Neutrophil (primary cell): ENCODE data around the gene CSTA.
"Not testable (repeated sequence)": the region's sequence is repeated elsewhere in the genome, so short reads cannot be mapped to it uniquely, and the experiment has no call there.

Experiments used
- H3K27ac ChIP-seq: fragments of 200-600 bp; sonication (generic); 2 replicates; pipeline ENCODE4 v1.5.1; 2016; ENCODE audit warnings: mild to moderate bottlenecking, moderate library complexity
- H3K27me3 ChIP-seq: fragments of 200-600 bp; sonication (generic); 2 replicates; pipeline ENCODE4 v1.6.0; 2016; ENCODE audit warnings: mild to moderate bottlenecking
- H3K36me3 ChIP-seq: fragments of 200-600 bp; sonication (generic); 2 replicates; pipeline ENCODE4 v1.5.1; 2017
- H3K4me1 ChIP-seq, 2 experiments: fragments of 200-600 bp in 1 of 2; sonication (generic) in 1 of 2; 1 replicate in 1 of 2; 2 replicates in 1 of 2; pipeline versions ENCODE4 v1.5.1 to v1.6.1; 2013 to 2016; ENCODE audit warnings: low read depth in 1 of 2, low read length in 1 of 2, mild to moderate bottlenecking in 1 of 2, moderate library complexity in 1 of 2; ENCODE audit not compliant: control insufficient read depth in 1 of 2, insufficient read depth in 1 of 2
- H3K4me3 ChIP-seq, 2 experiments: fragments of 200-600 bp in 1 of 2; sonication (generic) in 1 of 2; 1 replicate in 1 of 2; 2 replicates in 1 of 2; pipeline ENCODE4 v1.5.1; 2013 to 2016; ENCODE audit warnings: low read depth in 1 of 2, low read length in 1 of 2, mild to moderate bottlenecking in 1 of 2, moderate library complexity in 1 of 2
- H3K9me3 ChIP-seq: fragments of 200-600 bp; sonication (generic); 2 replicates; pipeline ENCODE4 v1.5.1; 2016
- TF ChIP-seq, protein P1 (sequence below): fragments of 200-600 bp; sonication (generic); IDR thresholded peaks from 2 replicates; pipeline ENCODE4 v1.5.1; 2016; ENCODE audit warnings: antibody characterized with exemption

The CSTA gene

DNA sequence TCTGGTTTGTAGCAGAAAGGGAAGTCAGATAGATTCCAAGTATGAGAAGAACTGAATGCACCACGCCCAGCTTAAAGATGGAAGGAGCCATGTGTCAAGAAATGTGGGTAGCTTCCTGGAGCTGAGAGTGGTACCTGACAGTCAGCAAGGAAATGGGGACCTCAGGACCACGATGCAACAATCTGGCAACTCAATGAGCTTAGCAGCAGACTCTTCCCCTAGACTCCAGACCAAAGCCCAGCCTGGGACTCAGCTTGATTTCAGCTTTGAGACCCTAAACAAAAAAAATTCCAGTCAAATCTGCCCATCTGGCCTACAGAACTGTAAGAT lies 33.6 kb downstream of the CSTA start:
- Histone ChIP-seq H3K4me1 (peaks cover 10 to 16% of the 10 kb centered on the region in 2 experiments), H3K27me3 (no peaks in the 10 kb centered on the region)
- TF ChIP-seq, protein P1, sequence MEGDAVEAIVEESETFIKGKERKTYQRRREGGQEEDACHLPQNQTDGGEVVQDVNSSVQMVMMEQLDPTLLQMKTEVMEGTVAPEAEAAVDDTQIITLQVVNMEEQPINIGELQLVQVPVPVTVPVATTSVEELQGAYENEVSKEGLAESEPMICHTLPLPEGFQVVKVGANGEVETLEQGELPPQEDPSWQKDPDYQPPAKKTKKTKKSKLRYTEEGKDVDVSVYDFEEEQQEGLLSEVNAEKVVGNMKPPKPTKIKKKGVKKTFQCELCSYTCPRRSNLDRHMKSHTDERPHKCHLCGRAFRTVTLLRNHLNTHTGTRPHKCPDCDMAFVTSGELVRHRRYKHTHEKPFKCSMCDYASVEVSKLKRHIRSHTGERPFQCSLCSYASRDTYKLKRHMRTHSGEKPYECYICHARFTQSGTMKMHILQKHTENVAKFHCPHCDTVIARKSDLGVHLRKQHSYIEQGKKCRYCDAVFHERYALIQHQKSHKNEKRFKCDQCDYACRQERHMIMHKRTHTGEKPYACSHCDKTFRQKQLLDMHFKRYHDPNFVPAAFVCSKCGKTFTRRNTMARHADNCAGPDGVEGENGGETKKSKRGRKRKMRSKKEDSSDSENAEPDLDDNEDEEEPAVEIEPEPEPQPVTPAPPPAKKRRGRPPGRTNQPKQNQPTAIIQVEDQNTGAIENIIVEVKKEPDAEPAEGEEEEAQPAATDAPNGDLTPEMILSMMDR, result no peak

DNA sequence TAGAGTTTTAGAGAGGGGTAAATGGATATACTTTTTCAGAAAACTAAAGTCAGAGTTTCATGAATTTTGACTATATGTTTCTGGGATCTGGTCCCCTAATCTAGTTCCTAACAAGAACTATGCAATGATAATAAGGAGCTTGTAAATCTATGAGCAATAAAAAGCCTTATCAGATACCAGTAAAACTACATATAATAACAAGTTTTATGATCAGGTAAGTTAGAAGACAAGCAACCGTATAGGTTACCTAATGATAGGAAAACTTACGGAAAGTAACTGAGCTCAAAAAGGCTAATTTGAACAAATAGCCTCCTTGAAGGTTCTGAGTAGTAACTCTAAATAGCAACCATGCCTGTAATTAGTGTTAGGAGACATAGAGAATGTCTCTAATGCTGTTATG lies 37.0 kb downstream of the CSTA start:
- Histone ChIP-seq H3K9me3 (no peaks in the 10 kb centered on the region), H3K27ac (no peak overlapping the region), H3K4me1 (no peaks in the 10 kb centered on the region), H3K36me3 (peaks cover 3% of the 10 kb centered on the region), H3K4me3 (no peak overlapping the region), H3K27me3 (no peaks in the 10 kb centered on the region)
- TF ChIP-seq, protein P1, result no peak

More for the DNA sequence above, 33.6 kb downstream of the CSTA start:
- Histone ChIP-seq H3K9me3 (no peaks in the 10 kb centered on the region), H3K27ac (no peak overlapping the region), H3K4me3 (no peak overlapping the region), H3K36me3 (no peaks in the 10 kb centered on the region)

DNA sequence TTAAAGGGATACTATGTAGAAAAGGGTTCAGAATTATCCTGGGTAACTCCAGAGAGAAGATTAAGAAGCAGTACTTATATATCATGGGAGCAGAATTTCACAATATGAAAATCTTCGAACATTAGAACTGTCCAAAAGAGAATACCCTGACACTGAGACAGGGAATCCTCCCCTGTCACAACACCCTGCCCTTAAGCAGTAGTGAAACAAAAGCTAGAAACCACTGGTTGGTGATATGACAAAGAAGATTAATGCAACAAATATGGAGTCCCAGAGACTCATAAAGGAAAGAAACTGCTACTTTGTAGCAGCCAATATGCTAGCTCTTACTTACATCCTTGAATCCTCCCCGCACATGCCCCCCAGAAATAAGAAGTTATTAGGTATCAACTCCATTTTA lies 39.4 kb downstream of the CSTA start:
- H3K27ac ChIP-seq, result no peak overlapping the region
- no peaks in the 10 kb centered on the region for H3K4me1 ChIP-seq
- peaks cover 3% of the 10 kb centered on the region for H3K36me3 ChIP-seq
- H3K9me3 ChIP-seq, result no peaks in the 10 kb centered on the region
- TF ChIP-seq, protein P1, result no peak
- no peak overlapping the region for H3K4me3 ChIP-seq
- H3K27me3 ChIP-seq, result no peaks in the 10 kb centered on the region

DNA sequence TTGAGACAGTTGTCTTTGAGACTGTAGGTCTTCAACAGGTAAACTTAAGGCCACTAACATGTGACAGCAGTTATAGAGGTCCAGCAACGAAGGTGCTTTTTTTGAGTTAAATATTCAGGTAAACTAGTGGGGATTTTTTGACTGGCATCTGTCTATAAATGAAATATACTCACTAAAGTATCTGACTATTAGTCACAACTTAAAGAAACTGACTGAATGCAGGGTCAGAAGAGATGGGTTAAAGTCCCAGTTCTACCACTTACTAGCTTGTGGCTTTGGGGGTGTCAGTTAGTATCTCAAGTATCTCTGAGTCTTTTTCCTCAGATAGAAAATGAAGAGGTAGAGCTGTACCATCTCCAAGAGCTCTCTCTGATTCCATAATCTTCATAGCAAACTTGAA lies 40.0 kb downstream of the CSTA start:
- Histone ChIP-seq H3K27me3 (no peaks in the 10 kb centered on the region), H3K36me3 (peaks cover 3% of the 10 kb centered on the region), H3K27ac (no peak overlapping the region), H3K4me3 (no peak overlapping the region), H3K4me1 (no peaks in the 10 kb centered on the region), H3K9me3 (no peaks in the 10 kb centered on the region)
- TF ChIP-seq, protein P1, result no peak

DNA sequence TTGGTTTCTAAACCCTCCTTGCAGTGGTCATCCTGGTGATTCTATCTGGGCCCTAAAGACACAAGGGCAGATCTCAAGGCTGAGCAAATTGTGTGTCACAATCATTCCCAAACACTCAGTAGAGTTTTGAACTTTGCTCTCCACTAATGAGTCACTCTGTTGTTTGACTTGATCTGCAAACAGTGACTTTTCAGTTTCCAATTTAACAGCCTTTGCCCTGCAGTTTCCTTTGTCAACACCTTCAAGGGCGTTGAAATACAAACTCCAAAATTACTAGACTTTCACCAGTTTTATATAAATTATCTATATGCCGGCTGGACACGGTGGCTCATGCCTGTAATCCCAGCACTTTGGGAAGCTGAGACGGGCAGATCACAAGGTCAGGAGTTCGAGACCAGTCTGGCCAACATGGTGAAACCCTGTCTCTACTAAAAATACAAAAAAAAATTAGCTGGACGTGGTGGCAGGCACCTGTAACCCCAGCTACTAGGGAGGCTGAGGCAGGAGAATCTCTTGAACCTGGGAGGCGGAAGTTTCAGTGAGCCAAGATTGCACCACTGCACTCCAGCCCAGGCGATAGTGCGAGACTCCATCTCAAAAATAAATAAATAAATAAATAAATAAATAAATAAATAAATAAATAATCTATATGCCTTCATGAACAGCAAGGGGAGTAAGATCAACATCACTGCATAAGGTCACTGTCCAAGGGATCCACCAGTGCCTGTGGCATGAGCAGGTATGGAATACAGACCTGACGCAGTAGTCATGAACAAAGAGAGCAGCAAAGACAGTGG lies 40.7 kb downstream of the CSTA start:
- H3K27ac ChIP-seq, H3K4me3 ChIP-seq, H3K9me3 ChIP-seq, H3K4me1 ChIP-seq, H3K36me3 ChIP-seq, H3K27me3 ChIP-seq: not testable (repeated sequence)

DNA sequence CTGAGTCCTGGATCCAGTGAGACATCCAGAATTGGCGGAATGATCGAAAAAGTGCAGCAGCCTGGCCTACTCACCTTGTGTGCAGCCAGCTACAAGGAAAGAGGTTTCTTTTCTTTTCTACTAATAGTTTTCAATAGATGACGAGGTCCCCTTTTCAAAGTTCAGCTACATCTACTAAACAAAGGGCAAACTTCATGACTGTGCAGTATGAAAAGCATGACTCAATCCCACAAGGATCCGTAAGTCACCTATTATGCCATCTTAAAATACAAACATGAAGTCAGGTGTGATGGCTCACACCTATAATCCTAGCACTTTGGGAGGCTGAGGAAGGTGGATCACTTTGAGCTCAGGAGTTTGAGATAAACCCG lies 41.3 kb downstream of the CSTA start:
- TF ChIP-seq, protein P1, result no peak
- H3K27me3 ChIP-seq, result no peaks in the 10 kb centered on the region
- H3K27ac ChIP-seq, result no peak overlapping the region
- no peak overlapping the region for H3K4me3 ChIP-seq
- no peaks in the 10 kb centered on the region for H3K9me3 ChIP-seq
- peaks cover 10% of the 10 kb centered on the region in 2 experiments for H3K4me1 ChIP-seq
- peaks cover 3% of the 10 kb centered on the region for H3K36me3 ChIP-seq
